Thyroid gland (tissue), 4 donors: ENCODE data around the gene COL1A2. TPM values are rescaled to one million over a fixed set of nuclear protein-coding genes. Genes with fewer than 3 reads are reported as not detected.
A peak's percentile ranks its signal among the peaks of the same experiment; 100 is the strongest.

ENCODE experiments used
- DNase-seq, 2 donors: peaks; one replicate each; pipeline ENCODE4 v3.0.0-alpha.2; 2019
- H3K27ac ChIP-seq, 3 donors: fragments of 200-600 bp; sonication (generic); 1 replicate in 2 of 3; 2 replicates in 1 of 3; pipeline ENCODE4 v1.5.1; 2016 to 2019; ENCODE audit warnings: mild to moderate bottlenecking in 1 of 3, moderate library complexity in 1 of 3
- H3K27me3 ChIP-seq: fragments of 200-600 bp; sonication (generic); one replicate; pipeline ENCODE4 v1.5.1; 2019
- H3K36me3 ChIP-seq, 2 donors: fragments of 200-600 bp; sonication (generic); one replicate each; pipeline ENCODE4 v1.5.1; 2016 to 2019
- H3K4me1 ChIP-seq, 2 donors: fragments of 200-600 bp; sonication (generic); one replicate each; pipeline ENCODE4 v1.5.1; 2017 to 2019
- H3K4me3 ChIP-seq, 3 donors: fragments of 200-600 bp; sonication (generic); replicated peaks in 1 of 3; 1 replicate in 2 of 3; 2 replicates in 1 of 3; pipeline ENCODE4 v1.5.1; 2016; ENCODE audit warnings: mild to moderate bottlenecking in 1 of 3
- H3K9me3 ChIP-seq: fragments of 200-600 bp; sonication (generic); one replicate; pipeline ENCODE4 v1.5.1; 2017
- CTCF ChIP-seq, 6 experiments: fragments of 200-600 bp in 3 of 6; fragments of 450-650 bp in 3 of 6; sonication (generic) in 3 of 6; IDR thresholded peaks; one replicate each; pipeline ENCODE4 v1.5.1; 2016 to 2019; ENCODE audit warnings: antibody characterized with exemption in 6 of 6, mild to moderate bottlenecking in 2 of 6, inconsistent platforms in 1 of 6, moderate library complexity in 1 of 6
- POLR2A ChIP-seq, 2 donors: fragments of 450-650 bp; IDR thresholded peaks; one replicate each; pipeline ENCODE4 v1.6.1; 2017; ENCODE audit warnings: antibody characterized with exemption in 2 of 2, mild to moderate bottlenecking in 2 of 2, moderate library complexity in 1 of 2
- WGBS, 2 donors: methylation state at CpG; one replicate each; pipeline ENCODE4 v1.1.5; 2017; 5-methylcytosine and 5-hydroxymethylcytosine counted together
- intact Hi-C: fragments of 100-400 bp; cut with DNase I; formaldehyde crosslinking; loops from one replicate; pipeline ENCODE4 v1.15.1; 2023
- total RNA-seq, 4 donors: library from RNA; depleted of rRNA; stranded (reverse); fragments of >200 nt; gene quantifications; one replicate each; pipeline ENCODE4 v1.2.3, GENCODE V29; 2016

COL1A2 gene
- total RNA-seq, 4 donors from 2014 or later = 50.4 to 143 (median 88.4) TPM

GRCh38 chr7:94452239-94452638 is 57.5 kb downstream of the COL1A2 start:
- Histone ChIP-seq H3K36me3 (no peaks in the 10 kb centered on the region), H3K4me1 (peaks cover 0 to 13% of the 10 kb centered on the region in 2 donors), H3K27me3 (no peaks in the 10 kb centered on the region), H3K27ac (no peak overlapping the region), H3K9me3 (no peaks in the 10 kb centered on the region), H3K4me3 (no peak overlapping the region)
- intact Hi-C loops = no loop called here
- TF ChIP-seq CTCF (IDR thresholded peaks at IDR 0.05) (no peak), POLR2A (IDR thresholded peaks at IDR 0.05) (no peak)
- WGBS, 2 donors = 44 to 48% methylated on average over 3 of the region's 3 CpGs
- peak in 1 of 2 donors; percentile 8 for DNase-seq

- WGBS, 2 donors = 71 to 79% methylated on average over 2 of the region's 2 CpGs
- Histone ChIP-seq H3K4me1 (peaks cover 0 to 13% of the 10 kb centered on the region in 2 donors), H3K27me3 (no peaks in the 10 kb centered on the region), H3K36me3 (no peaks in the 10 kb centered on the region), H3K9me3 (no peaks in the 10 kb centered on the region), H3K4me3 (no peak overlapping the region), H3K27ac (no peak overlapping the region)
- no peak for TF ChIP-seq POLR2A (IDR thresholded peaks at IDR 0.05)
- no peak for TF ChIP-seq CTCF (IDR thresholded peaks at IDR 0.05)
- DNase-seq = no peak
- intact Hi-C loops = no loop called here
These were observed 59.2 kb downstream of the COL1A2 start for GRCh38 chr7:94453898-94454297.

- no peak overlapping the region for H3K27ac ChIP-seq
- no peaks in the 10 kb centered on the region for H3K27me3 ChIP-seq
- TF ChIP-seq POLR2A (IDR thresholded peaks at IDR 0.05) (no peak), CTCF (IDR thresholded peaks at IDR 0.05) (no peak)
- no peaks in the 10 kb centered on the region for H3K36me3 ChIP-seq
- DNase-seq = no peak
- no peaks in the 10 kb centered on the region for H3K9me3 ChIP-seq
- H3K4me3 ChIP-seq = no peak overlapping the region
- WGBS, 2 donors = 94 to 96% methylated on average over 4 of the region's 4 CpGs
- intact Hi-C loops = no loop called here
- peaks cover 0 to 3% of the 10 kb centered on the region in 2 donors for H3K4me1 ChIP-seq
These were observed 63.3 kb downstream of the COL1A2 start for GRCh38 chr7:94458041-94458440.

- no peak overlapping the region for H3K27ac ChIP-seq
- intact Hi-C loops = no loop called here
- H3K4me1 ChIP-seq = no peaks in the 10 kb centered on the region
- H3K27me3 ChIP-seq = no peaks in the 10 kb centered on the region
- TF ChIP-seq POLR2A (IDR thresholded peaks at IDR 0.05) (no peak), CTCF (IDR thresholded peaks at IDR 0.05) (no peak)
- no peak for DNase-seq
- no peak overlapping the region for H3K4me3 ChIP-seq
- WGBS, 2 donors = 54 to 65% methylated on average over 1 of the region's 1 CpG
- no peaks in the 10 kb centered on the region for H3K36me3 ChIP-seq
- H3K9me3 ChIP-seq = no peaks in the 10 kb centered on the region
These were observed 71.8 kb downstream of the COL1A2 start for GRCh38 chr7:94466516-94466915.

GRCh38 chr7:94471604-94472003 is 76.9 kb downstream of the COL1A2 start:
- H3K27ac ChIP-seq = no peak overlapping the region
- intact Hi-C loops = no loop called here
- H3K4me1 ChIP-seq = no peaks in the 10 kb centered on the region
- TF ChIP-seq POLR2A (IDR thresholded peaks at IDR 0.05) = no peak
- no peak for TF ChIP-seq CTCF (IDR thresholded peaks at IDR 0.05)
- no peaks in the 10 kb centered on the region for H3K36me3 ChIP-seq
- no peak for DNase-seq
- H3K4me3 ChIP-seq = no peak overlapping the region
- WGBS, 2 donors = 91% methylated on average over 2 of the region's 2 CpGs
- H3K27me3 ChIP-seq = no peaks in the 10 kb centered on the region
- no peaks in the 10 kb centered on the region for H3K9me3 ChIP-seq
